K562 (cell line): ENCODE data around the gene LRP10. TPM values are rescaled to one million over a fixed set of nuclear protein-coding genes. Genes with fewer than 3 reads are reported as not detected.

ENCODE experiments used
- COPS2 ChIP-seq: fragments of 450-650 bp; conservative IDR thresholded peaks from 2 replicates; pipeline ENCODE4 v1.6.1; 2016; ENCODE audit warnings: mild to moderate bottlenecking, moderate library complexity
- CREBBP ChIP-seq: IDR thresholded peaks from one replicate; pipeline ENCODE4 v1.6.1; 2012; ENCODE audit warnings: low read depth, mild to moderate bottlenecking, control low read depth, inconsistent platforms, low read length
- HINFP ChIP-seq: fragments of 450-650 bp; conservative IDR thresholded peaks from 2 replicates; pipeline ENCODE4 v1.6.1; 2016; ENCODE audit warnings: missing genetic modification characterization, low read depth, mild to moderate bottlenecking, control low read depth, missing compliant biosample characterization
- HMGXB4 ChIP-seq: sonication (generic); formaldehyde crosslinking; IDR thresholded peaks from 2 replicates; pipeline ENCODE4 v1.8.1; 2023; ENCODE audit warnings: mild to moderate bottlenecking, missing genetic modification reagents
- HNRNPK ChIP-seq: fragments of 200-400 bp; formaldehyde crosslinking; IDR thresholded peaks from one replicate; pipeline ENCODE4 v1.6.1; 2018; ENCODE audit warnings: mild to moderate bottlenecking, low read depth, low read length; ENCODE audit not compliant: poor library complexity, severe bottlenecking
- KDM1A ChIP-seq, 2 experiments: fragments of 450-650 bp; IDR thresholded peaks; 2 replicates each; pipeline ENCODE4 v1.6.1; 2016; ENCODE audit warnings: mild to moderate bottlenecking in 2 of 2
- KDM5B ChIP-seq: fragments of 200-600 bp; sonication (generic); IDR thresholded peaks from 2 replicates; pipeline ENCODE4 v1.6.1; 2012; ENCODE audit warnings: low read depth, mild to moderate bottlenecking, moderate library complexity, low read length, control low read depth, inconsistent platforms; ENCODE audit not compliant: insufficient replicate concordance
- LCOR ChIP-seq: sonication (generic); formaldehyde crosslinking; IDR thresholded peaks from 2 replicates; pipeline ENCODE4 v1.8.0; 2022; ENCODE audit warnings: mild to moderate bottlenecking, missing genetic modification reagents
- MAX ChIP-seq: sonication (generic); formaldehyde crosslinking; IDR thresholded peaks from 2 replicates; pipeline ENCODE4 v1.9.0; 2022; ENCODE audit warnings: mild to moderate bottlenecking, missing genetic modification reagents
- MNT ChIP-seq, 2 experiments: fragments of 450-650 bp; conservative IDR thresholded peaks; 2 replicates each; pipeline ENCODE4 v1.6.1; 2017; ENCODE audit warnings: mild to moderate bottlenecking in 2 of 2, moderate library complexity in 2 of 2
- MTA1 ChIP-seq: fragments of 450-650 bp; IDR thresholded peaks from 2 replicates; pipeline ENCODE4 v1.6.1; 2017; ENCODE audit warnings: borderline replicate concordance
- NFIC ChIP-seq: fragments of 450-650 bp; IDR thresholded peaks from 2 replicates; pipeline ENCODE4 v1.6.1; 2017; ENCODE audit warnings: mild to moderate bottlenecking, inconsistent platforms
- NFRKB ChIP-seq: fragments of 450-650 bp; IDR thresholded peaks from 2 replicates; pipeline ENCODE4 v1.6.1; 2016; ENCODE audit warnings: low read depth
- PCBP1 ChIP-seq: fragments of 200-400 bp; formaldehyde crosslinking; IDR thresholded peaks from 2 replicates; pipeline ENCODE4 v1.6.1; 2018; ENCODE audit warnings: mild to moderate bottlenecking, low read depth, low read length; ENCODE audit not compliant: poor library complexity, severe bottlenecking
- POLR2H ChIP-seq: IDR thresholded peaks from 2 replicates; pipeline ENCODE4 v1.6.1; 2016; ENCODE audit warnings: missing genetic modification characterization, low read depth, mild to moderate bottlenecking, control low read depth, missing compliant biosample characterization, moderate library complexity
- PRMT5 ChIP-seq: sonication (generic); formaldehyde crosslinking; IDR thresholded peaks from 2 replicates; pipeline ENCODE4 v1.5.0; 2020; ENCODE audit warnings: missing genetic modification reagents
- SMAD4 ChIP-seq: fragments of 250-450 bp; sonication (Bioruptor Pico); conservative IDR thresholded peaks from 2 replicates; pipeline ENCODE4 v1.8.0; 2021; ENCODE audit warnings: inconsistent platforms, mild to moderate bottlenecking, moderate library complexity
- SMARCE1 ChIP-seq: fragments of 450-650 bp; IDR thresholded peaks from 2 replicates; pipeline ENCODE4 v1.7.1; 2016; ENCODE audit warnings: mild to moderate bottlenecking
- SOX6 ChIP-seq: fragments of 450-650 bp; IDR thresholded peaks from 2 replicates; pipeline ENCODE4 v1.6.1; 2014; ENCODE audit warnings: mild to moderate bottlenecking
- ZNF324 ChIP-seq: fragments of 250-450 bp; sonication (Bioruptor Pico); IDR thresholded peaks from 2 replicates; pipeline ENCODE4 v1.4.0; 2020; ENCODE audit warnings: mild to moderate bottlenecking
- ZNF589 ChIP-seq: fragments of 200-800 bp; sonication (Bioruptor generic); IDR thresholded peaks from 2 replicates; pipeline ENCODE4 v1.6.1; 2016; ENCODE audit warnings: low read depth, missing genetic modification characterization, missing compliant biosample characterization
- polyA plus RNA-seq, 8 experiments: library from polyadenylated mRNA; depleted of rRNA in 4 of 8; stranded (reverse) in 5 of 8; unstranded in 3 of 8; fragments of >200 nt; fragmentation: Nextera tagmentation in 2 of 8; fragmentation: Illumina TruSeq in 1 of 8; extraction: Ambion mirVana in 2 of 8; extraction: Trizol in 1 of 8; gene quantifications; 2 replicates each; pipeline versions ENCODE4 v1.2.1 to v1.2.3, GENCODE V29; 2011 to 2014; ENCODE audit warnings: inconsistent platforms in 1 of 8, missing spikeins in 1 of 8
- total RNA-seq, 7 experiments: library from RNA; depleted of rRNA in 6 of 7; stranded (reverse); fragments of >200 nt in 6 of 7; fragmentation: Illumina TruSeq in 2 of 7; extraction: Trizol in 2 of 7; gene quantifications; 2 replicates each; pipeline versions ENCODE4 v1.2.1 to v1.2.3, GENCODE V29; 2011 to 2021; ENCODE audit warnings: low replicate concordance in 1 of 7

The LRP10 gene
- total and polyA plus RNA-seq, 9 of the 15 experiments (the other 6 are each of a cell fraction or from before 2014, with no cell fraction given), result 1.3 to 45.5 (median 10.9) TPM

DNA sequence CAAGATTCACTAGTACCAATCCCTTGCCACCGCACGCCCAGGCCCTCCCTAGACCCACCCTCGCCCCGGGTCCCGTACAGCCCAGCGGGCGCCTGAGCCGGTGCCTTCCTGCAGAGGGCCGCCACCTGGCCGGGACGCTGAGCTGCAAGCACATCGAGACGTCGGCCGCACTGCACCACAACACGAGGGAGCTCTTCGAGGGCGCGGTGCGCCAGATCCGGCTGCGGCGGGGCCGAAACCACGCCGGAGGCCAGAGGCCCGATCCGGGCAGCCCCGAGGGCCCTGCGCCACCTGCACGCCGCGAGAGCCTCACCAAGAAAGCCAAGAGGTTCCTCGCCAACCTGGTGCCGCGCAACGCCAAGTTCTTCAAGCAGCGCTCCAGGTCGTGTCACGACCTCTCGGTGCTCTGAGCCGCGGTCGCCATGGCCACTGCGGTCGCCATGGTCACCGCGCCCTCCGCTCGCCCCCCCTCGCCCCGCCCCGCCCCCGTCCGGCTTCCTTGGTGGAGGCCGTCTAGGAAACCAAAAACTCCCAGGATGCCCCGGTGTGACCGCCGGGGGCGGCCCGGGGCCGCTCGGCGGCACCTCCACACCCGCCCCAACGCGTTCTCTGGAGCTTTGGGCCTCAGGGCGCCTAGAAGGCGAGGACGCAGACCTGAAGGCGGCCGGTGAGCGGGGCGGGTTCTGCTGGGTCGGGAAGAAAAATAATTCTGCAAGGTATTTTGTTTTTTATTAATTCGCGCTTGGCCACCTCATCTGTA is 15.1 kb downstream of the LRP10 start (continued):
- TF ChIP-seq CREBBP (no peak), POLR2H (tag) (peak; percentile 65; the same call in 1 of the 2 replicates), ZNF324 (CRISPR knock-in tag) (no peak), SMARCE1 (no peak), MAX (CRISPR knock-in tag) (peak; percentile 98), HNRNPK (no peak), NFRKB (0 out of 2 replicates have a peak, but pooled peaks have one; percentile 52), KDM1A (IDR thresholded peaks at IDR 0.05) (no peak), NFIC (peak; percentile 61), KDM5B (peak; percentile 90), PRMT5 (no peak), HINFP (tag) (no peak), COPS2 (no peak), SMAD4 (CRISPR knock-in tag) (0 out of 2 replicates have a peak, but pooled peaks have one; percentile 59), SOX6 (no peak), LCOR (CRISPR knock-in tag) (peak; percentile 62; the same call in 1 of the 2 replicates), ZNF589 (CRISPR knock-in tag) (peak; percentile 51; the same call in 1 of the 2 replicates), MNT (conservative IDR thresholded peaks at IDR 0.05) (peak; percentile 45 to 64; a peak in 3 of 4 replicates), HMGXB4 (CRISPR knock-in tag) (no peak), PCBP1 (peak; percentile 43), MTA1 (no peak)
